HEK293T (cell line): Measurements from ENCODE around the gene WDR49.

Source experiments
- CTCF ChIA-PET: fragments of 350-600 bp; formaldehyde crosslinking; extraction: SDS; loops from one replicate; lab custom pipeline; 2021; ENCODE audit warnings: antibody characterized with exemption, inconsistent platforms; lab: Yijun Ruan, JAX
- POLR2A ChIA-PET: fragments of 350-600 bp; formaldehyde crosslinking; extraction: SDS; loops from one replicate; lab custom pipeline; 2020; ENCODE audit warnings: antibody characterized with exemption, inconsistent platforms; lab: Yijun Ruan, JAX
- DNase-seq: peaks from one replicate; pipeline ENCODE4 v3.0.0; 2012; ENCODE audit warnings: mixed read lengths; ENCODE audit errors: extremely low spot score
- ARNT ChIP-seq: fragments of 450-650 bp; IDR thresholded peaks from 2 replicates; pipeline ENCODE4 v1.6.1; 2017; ENCODE audit warnings: mild to moderate bottlenecking
- BHLHE40 ChIP-seq: fragments of 450-650 bp; IDR thresholded peaks from 2 replicates; pipeline ENCODE4 v1.6.1; 2016; ENCODE audit warnings: mild to moderate bottlenecking, moderate library complexity, borderline replicate concordance
- CTBP1 ChIP-seq: fragments of 450-650 bp; IDR thresholded peaks from 2 replicates; pipeline ENCODE4 v1.6.1; 2016; ENCODE audit warnings: borderline replicate concordance
- ELF4 ChIP-seq: fragments of 450-650 bp; IDR thresholded peaks from 2 replicates; pipeline ENCODE4 v1.6.1; 2017; ENCODE audit warnings: antibody characterized with exemption
- FOXA1 ChIP-seq: fragments of 450-650 bp; IDR thresholded peaks from 2 replicates; pipeline ENCODE4 v1.6.1; 2016; ENCODE audit warnings: mild to moderate bottlenecking
- FOXK2 ChIP-seq: fragments of 450-650 bp; IDR thresholded peaks from 2 replicates; pipeline ENCODE4 v1.6.1; 2016; ENCODE audit warnings: mild to moderate bottlenecking
- FOXM1 ChIP-seq: fragments of 450-650 bp; IDR thresholded peaks from 2 replicates; pipeline ENCODE4 v1.6.1; 2017; ENCODE audit warnings: mild to moderate bottlenecking, borderline replicate concordance
- HDGF ChIP-seq: fragments of 450-650 bp; IDR thresholded peaks from 2 replicates; pipeline ENCODE4 v1.6.1; 2017; ENCODE audit warnings: antibody characterized with exemption, borderline replicate concordance
- L3MBTL2 ChIP-seq: fragments of 450-650 bp; conservative IDR thresholded peaks from 2 replicates; pipeline ENCODE4 v1.6.1; 2016; ENCODE audit warnings: mild to moderate bottlenecking
- LEF1 ChIP-seq: fragments of 450-650 bp; IDR thresholded peaks from 2 replicates; pipeline ENCODE4 v1.6.1; 2017; ENCODE audit warnings: mild to moderate bottlenecking, borderline replicate concordance
- NFRKB ChIP-seq: fragments of 450-650 bp; IDR thresholded peaks from 2 replicates; pipeline ENCODE4 v1.6.1; 2016; ENCODE audit warnings: mild to moderate bottlenecking, moderate library complexity
- PKNOX1 ChIP-seq: fragments of 450-650 bp; IDR thresholded peaks from 2 replicates; pipeline ENCODE4 v1.6.1; 2016
- SP1 ChIP-seq: fragments of 450-650 bp; IDR thresholded peaks from 2 replicates; pipeline ENCODE4 v1.6.1; 2017
- SUZ12 ChIP-seq: fragments of 450-650 bp; IDR thresholded peaks from 2 replicates; pipeline ENCODE4 v1.6.1; 2016; ENCODE audit warnings: mild to moderate bottlenecking
- TARDBP ChIP-seq: fragments of 450-650 bp; IDR thresholded peaks from 2 replicates; pipeline ENCODE4 v1.6.1; 2016
- ZNF384 ChIP-seq: fragments of 450-650 bp; IDR thresholded peaks from 2 replicates; pipeline ENCODE4 v1.6.1; 2016

Gene WDR49

GRCh38 chr3:167521006-167521355 is 132.8 kb downstream of the WDR49 start:
- POLR2A ChIA-PET = no interaction called here
- TF ChIP-seq ELF4 = no peak
- no peak for TF ChIP-seq BHLHE40
- TF ChIP-seq CTBP1 = no peak
- no peak for TF ChIP-seq L3MBTL2
- TF ChIP-seq SUZ12 = no peak
- no peak for TF ChIP-seq ZNF384
- no peak for TF ChIP-seq FOXA1
- no peak for TF ChIP-seq SP1
- no peak for TF ChIP-seq LEF1
- no peak for TF ChIP-seq FOXM1
- no peak for TF ChIP-seq TARDBP
- no peak for TF ChIP-seq NFRKB
- TF ChIP-seq FOXK2 = no peak
- no peak for TF ChIP-seq ARNT
- TF ChIP-seq PKNOX1 = no peak
- DNase-seq = no peak
- CTCF ChIA-PET = no interaction called here

DNA sequence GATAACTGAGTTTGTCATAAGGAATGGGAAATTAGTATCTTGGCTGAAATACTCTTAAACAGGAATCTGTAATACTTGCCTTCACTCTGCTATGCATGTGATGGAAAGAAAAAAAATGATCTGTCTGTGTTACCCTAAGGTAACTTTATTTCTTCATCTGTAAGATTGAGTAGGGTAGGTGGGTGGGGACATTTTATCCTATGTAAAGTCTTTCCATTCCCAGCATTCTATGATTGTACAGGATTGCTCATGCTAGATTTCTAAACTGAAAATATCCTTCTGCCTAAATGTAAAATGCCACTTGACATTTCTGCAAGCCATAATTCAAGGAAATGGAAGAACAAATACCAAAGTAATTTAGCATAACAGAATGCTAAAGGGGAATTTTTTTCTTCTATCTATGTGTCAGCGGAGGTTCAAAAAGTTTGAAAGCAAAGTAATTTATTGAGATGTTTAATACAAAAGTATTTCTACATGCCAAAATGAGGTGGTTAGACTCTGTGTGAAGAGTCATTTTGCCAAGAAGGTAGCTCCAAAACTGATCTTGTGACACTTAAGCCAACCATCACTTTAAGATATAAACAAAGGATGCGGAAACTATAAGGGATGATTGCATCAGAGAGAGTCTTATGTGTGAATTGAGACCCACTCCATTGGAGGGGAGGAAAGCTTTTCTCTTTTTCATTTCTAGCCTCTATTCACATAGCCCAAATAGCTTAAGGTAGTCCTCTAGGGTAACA is 133.3 kb downstream of the WDR49 start:
- ChIA-PET CTCF (no interaction called here), POLR2A (no interaction called here)
- DNase-seq = no peak
- TF ChIP-seq BHLHE40 (no peak), ARNT (no peak), CTBP1 (no peak), FOXK2 (no peak), FOXA1 (no peak), ZNF384 (no peak), FOXM1 (no peak), HDGF (no peak), LEF1 (no peak), TARDBP (no peak), PKNOX1 (no peak), NFRKB (no peak), SP1 (no peak)

DNA sequence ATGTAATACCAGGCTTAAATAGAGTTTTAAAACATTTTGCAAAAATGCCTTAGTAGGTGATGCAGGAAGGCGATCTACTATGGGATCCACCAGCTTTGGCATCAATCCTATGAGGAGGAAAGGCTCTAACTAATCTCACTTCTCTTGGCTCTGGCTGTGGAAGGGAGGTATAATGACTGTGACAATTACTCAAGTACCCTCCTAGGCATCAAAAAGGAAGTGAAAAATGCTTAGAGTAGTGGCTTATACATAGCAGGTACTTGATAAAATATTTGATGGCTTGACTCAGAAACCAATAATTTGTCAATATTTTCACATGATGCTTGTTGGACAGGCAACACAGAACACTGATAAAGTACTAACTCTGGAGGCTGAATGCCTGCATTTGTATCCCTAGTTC is 145.8 kb downstream of the WDR49 start:
- DNase-seq = no peak
- ChIA-PET CTCF (no interaction called here), POLR2A (no interaction called here)
- no peak for TF ChIP-seq SP1
- TF ChIP-seq HDGF = no peak
- TF ChIP-seq NFRKB = no peak
- no peak for TF ChIP-seq PKNOX1
- TF ChIP-seq ELF4 = no peak
- no peak for TF ChIP-seq FOXM1
- no peak for TF ChIP-seq TARDBP
- no peak for TF ChIP-seq LEF1
- TF ChIP-seq SUZ12 = no peak
- TF ChIP-seq L3MBTL2 = no peak
- no peak for TF ChIP-seq FOXA1

GRCh38 chr3:167502401-167502800 is 151.3 kb downstream of the WDR49 start:
- no peak for DNase-seq
- ChIA-PET CTCF (no interaction called here), POLR2A (no interaction called here)
- TF ChIP-seq PKNOX1 = no peak
- TF ChIP-seq CTBP1 = no peak
- no peak for TF ChIP-seq BHLHE40
- no peak for TF ChIP-seq HDGF
- no peak for TF ChIP-seq FOXK2
- TF ChIP-seq ARNT = no peak
- TF ChIP-seq NFRKB = no peak
- TF ChIP-seq LEF1 = no peak
- TF ChIP-seq TARDBP = no peak
- no peak for TF ChIP-seq FOXM1
- TF ChIP-seq SUZ12 = no peak

GRCh38 chr3:167501941-167502340 is 151.8 kb downstream of the WDR49 start:
- ChIA-PET POLR2A (no interaction called here), CTCF (no interaction called here)
- no peak for TF ChIP-seq TARDBP
- no peak for TF ChIP-seq HDGF
- TF ChIP-seq BHLHE40 = no peak
- no peak for TF ChIP-seq FOXM1
- TF ChIP-seq PKNOX1 = no peak
- no peak for TF ChIP-seq FOXA1
- no peak for TF ChIP-seq SUZ12
- no peak for TF ChIP-seq NFRKB
- TF ChIP-seq LEF1 = no peak
- no peak for TF ChIP-seq ZNF384
- no peak for TF ChIP-seq FOXK2
- TF ChIP-seq L3MBTL2 = no peak
- DNase-seq = no peak
